SK-N-SH treated with all-trans-retinoic acid at 6 μM for 48 hours (cell line): ENCODE data around the gene LRRC56.

ENCODE experiments used
- BACH2 ChIP-seq: fragments of 250-450 bp; sonication (Bioruptor Pico); IDR thresholded peaks from 2 replicates; pipeline ENCODE4 v1.9.0; 2021; ENCODE audit warnings: mild to moderate bottlenecking, borderline replicate concordance
- ESRRG ChIP-seq: fragments of 250-450 bp; sonication (Bioruptor Pico); IDR thresholded peaks from 2 replicates; pipeline ENCODE4 v1.6.1; 2021; ENCODE audit warnings: mild to moderate bottlenecking
- GLIS3 ChIP-seq: fragments of 250-450 bp; sonication (Bioruptor Pico); IDR thresholded peaks from 2 replicates; pipeline ENCODE4 v1.5.0; 2020; ENCODE audit warnings: mild to moderate bottlenecking, moderate library complexity
- RARB ChIP-seq: fragments of 250-450 bp; sonication (Bioruptor Pico); IDR thresholded peaks from 2 replicates; pipeline ENCODE4 v1.8.0; 2021; ENCODE audit warnings: mild to moderate bottlenecking, moderate library complexity
- SNAI2 ChIP-seq: fragments of 250-450 bp; sonication (Bioruptor Pico); IDR thresholded peaks from 2 replicates; pipeline ENCODE4 v1.5.0; 2020; ENCODE audit warnings: mild to moderate bottlenecking, moderate library complexity
- TCF4 ChIP-seq: fragments of 250-450 bp; sonication (Bioruptor Pico); IDR thresholded peaks from 2 replicates; pipeline ENCODE4 v1.8.0; 2021; ENCODE audit warnings: mild to moderate bottlenecking, moderate library complexity, borderline replicate concordance
- TOX ChIP-seq: fragments of 250-450 bp; sonication (Bioruptor Pico); IDR thresholded peaks from 2 replicates; pipeline ENCODE4 v1.8.0; 2021; ENCODE audit warnings: mild to moderate bottlenecking, moderate library complexity, borderline replicate concordance
- ZC3H10 ChIP-seq: fragments of 250-450 bp; sonication (Bioruptor Pico); IDR thresholded peaks from 2 replicates; pipeline ENCODE4 v1.5.1; 2021; ENCODE audit warnings: mild to moderate bottlenecking, moderate library complexity
- ZFP30 ChIP-seq: fragments of 450-650 bp; formaldehyde crosslinking; IDR thresholded peaks from 2 replicates; pipeline ENCODE4 v1.5.0; 2022; ENCODE audit warnings: mild to moderate bottlenecking, moderate library complexity
- TF ChIP-seq, protein P1 (sequence below): fragments of 250-450 bp; sonication (Bioruptor Pico); IDR thresholded peaks from 2 replicates; pipeline ENCODE4 v1.5.1; 2020; ENCODE audit warnings: low read depth, mild to moderate bottlenecking, moderate library complexity
- TF ChIP-seq, protein P2 (sequence below): fragments of 250-450 bp; sonication (Bioruptor Pico); IDR thresholded peaks from 2 replicates; pipeline ENCODE4 v1.8.0; 2020; ENCODE audit warnings: mild to moderate bottlenecking, moderate library complexity, borderline replicate concordance

DNA sequence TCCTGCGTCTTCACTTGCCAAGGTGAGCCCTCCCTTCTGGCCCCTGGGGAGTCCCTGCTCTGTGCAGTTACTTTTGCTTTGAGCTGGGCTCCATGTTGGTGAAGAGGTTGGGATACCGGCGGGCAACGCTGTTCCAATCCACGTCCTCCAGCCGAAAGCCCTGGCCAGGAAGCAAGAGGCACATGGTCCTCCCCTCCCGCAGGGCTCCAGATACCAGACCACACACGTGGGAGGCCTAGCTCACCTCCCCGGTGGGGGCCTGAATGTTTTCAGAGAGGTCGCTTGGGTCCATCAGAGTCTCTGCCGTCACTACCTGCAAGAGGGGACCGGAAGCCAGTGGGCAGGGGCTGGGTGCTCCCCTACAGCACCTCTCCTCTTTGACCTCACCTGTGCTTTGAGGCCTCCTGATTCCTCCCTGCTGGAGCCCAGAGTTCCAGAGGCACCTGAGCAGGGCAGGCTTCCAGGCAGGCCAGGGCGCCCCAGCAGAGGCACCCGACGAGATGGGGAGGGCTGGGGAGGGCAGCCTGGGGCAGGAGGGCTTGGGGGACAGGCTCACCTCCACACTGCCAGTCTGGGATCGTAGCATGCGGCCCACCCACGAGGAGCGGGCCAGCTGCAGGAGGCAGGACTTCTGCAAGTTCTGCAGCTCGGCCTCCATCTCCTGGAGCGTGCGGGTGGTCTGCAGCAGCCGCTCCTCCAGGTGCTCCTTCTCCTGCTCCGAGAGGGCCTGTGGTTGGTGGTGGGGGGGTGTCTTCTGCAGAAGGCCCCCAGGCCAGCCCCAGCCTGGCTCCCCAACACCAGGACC lies 20.2 kb downstream of the LRRC56 start:
- no peak for TF ChIP-seq GLIS3 (CRISPR knock-in tag)
- no peak for TF ChIP-seq ZC3H10 (CRISPR knock-in tag)
- no peak for TF ChIP-seq TCF4 (CRISPR knock-in tag)
- TF ChIP-seq ESRRG (CRISPR knock-in tag) = no peak
- TF ChIP-seq, protein P1, sequence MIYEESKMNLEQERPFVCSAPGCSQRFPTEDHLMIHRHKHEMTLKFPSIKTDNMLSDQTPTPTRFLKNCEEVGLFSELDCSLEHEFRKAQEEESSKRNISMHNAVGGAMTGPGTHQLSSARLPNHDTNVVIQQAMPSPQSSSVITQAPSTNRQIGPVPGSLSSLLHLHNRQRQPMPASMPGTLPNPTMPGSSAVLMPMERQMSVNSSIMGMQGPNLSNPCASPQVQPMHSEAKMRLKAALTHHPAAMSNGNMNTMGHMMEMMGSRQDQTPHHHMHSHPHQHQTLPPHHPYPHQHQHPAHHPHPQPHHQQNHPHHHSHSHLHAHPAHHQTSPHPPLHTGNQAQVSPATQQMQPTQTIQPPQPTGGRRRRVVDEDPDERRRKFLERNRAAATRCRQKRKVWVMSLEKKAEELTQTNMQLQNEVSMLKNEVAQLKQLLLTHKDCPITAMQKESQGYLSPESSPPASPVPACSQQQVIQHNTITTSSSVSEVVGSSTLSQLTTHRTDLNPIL (CRISPR knock-in tag) = no peak
- TF ChIP-seq TOX (CRISPR knock-in tag) = no peak
- TF ChIP-seq, protein P2, sequence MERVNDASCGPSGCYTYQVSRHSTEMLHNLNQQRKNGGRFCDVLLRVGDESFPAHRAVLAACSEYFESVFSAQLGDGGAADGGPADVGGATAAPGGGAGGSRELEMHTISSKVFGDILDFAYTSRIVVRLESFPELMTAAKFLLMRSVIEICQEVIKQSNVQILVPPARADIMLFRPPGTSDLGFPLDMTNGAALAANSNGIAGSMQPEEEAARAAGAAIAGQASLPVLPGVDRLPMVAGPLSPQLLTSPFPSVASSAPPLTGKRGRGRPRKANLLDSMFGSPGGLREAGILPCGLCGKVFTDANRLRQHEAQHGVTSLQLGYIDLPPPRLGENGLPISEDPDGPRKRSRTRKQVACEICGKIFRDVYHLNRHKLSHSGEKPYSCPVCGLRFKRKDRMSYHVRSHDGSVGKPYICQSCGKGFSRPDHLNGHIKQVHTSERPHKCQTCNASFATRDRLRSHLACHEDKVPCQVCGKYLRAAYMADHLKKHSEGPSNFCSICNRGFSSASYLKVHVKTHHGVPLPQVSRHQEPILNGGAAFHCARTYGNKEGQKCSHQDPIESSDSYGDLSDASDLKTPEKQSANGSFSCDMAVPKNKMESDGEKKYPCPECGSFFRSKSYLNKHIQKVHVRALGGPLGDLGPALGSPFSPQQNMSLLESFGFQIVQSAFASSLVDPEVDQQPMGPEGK (CRISPR knock-in tag) = no peak
- no peak for TF ChIP-seq BACH2 (CRISPR knock-in tag)
- no peak for TF ChIP-seq ZFP30 (CRISPR knock-in tag)
- no peak for TF ChIP-seq SNAI2
- TF ChIP-seq RARB (CRISPR knock-in tag) = no peak
